Activated naive CD4-positive, alpha-beta T cell treated with anti-CD3 and anti-CD28 coated beads for 36 hours (primary cell): ENCODE results near the gene BOLA1. TPM values are rescaled to one million over a fixed set of nuclear protein-coding genes. Genes with fewer than 3 reads are reported as not detected.
"Not testable (repeated sequence)": the region's sequence is repeated elsewhere in the genome, so short reads cannot be mapped to it uniquely, and the experiment has no call there.

Experiments
- CTCF ChIA-PET: fragments of 350-600 bp; sonication (Branson Sonifier 250); formaldehyde crosslinking; loops from one replicate; lab custom pipeline; 2021; ENCODE audit warnings: antibody characterized with exemption; lab: Charles Lee
- DNase-seq: peaks from one replicate; pipeline ENCODE4 v3.0.0-alpha.2; 2020
- H3K27ac Mint-ChIP-seq: one replicate; pipeline ENCODE4 v1.8.0; 2021; ENCODE audit warnings: mild to moderate bottlenecking, mixed read lengths
- H3K27me3 Mint-ChIP-seq: one replicate; pipeline ENCODE4 v1.8.0; 2021; ENCODE audit warnings: low read depth, mixed read lengths
- H3K36me3 Mint-ChIP-seq: one replicate; pipeline ENCODE4 v1.8.0; 2021; ENCODE audit warnings: low read depth, mixed read lengths
- H3K4me1 Mint-ChIP-seq: one replicate; pipeline ENCODE4 v1.8.0; 2021; ENCODE audit warnings: low read depth, mixed read lengths
- H3K4me3 Mint-ChIP-seq: one replicate; pipeline ENCODE4 v1.8.0; 2021; ENCODE audit warnings: mild to moderate bottlenecking, moderate library complexity, mixed read lengths
- H3K9me3 Mint-ChIP-seq: one replicate; pipeline ENCODE4 v1.8.0; 2021; ENCODE audit warnings: mixed read lengths
- intact Hi-C: fragments of 100-400 bp; cut with micrococcal nuclease; formaldehyde crosslinking; loops from one replicate; pipeline ENCODE4 v1.15.1; 2023
- total RNA-seq, 2 experiments: library from RNA; stranded (reverse); gene quantifications; one replicate each; pipeline ENCODE4 v1.2.3, GENCODE V29; 2021

The BOLA1 gene
- total RNA-seq, 2 experiments from 2014 or later = 24.7 to 28.7 TPM

GRCh38 chr1:149936992-149937705 lies 37.8 kb downstream of the BOLA1 start:
- Mint-ChIP-seq H3K9me3 (no peaks in the 10 kb centered on the region), H3K27me3 (no peaks in the 10 kb centered on the region), H3K27ac (peak overlapping the region; percentile 54), H3K4me3 (no peak overlapping the region), H3K4me1 (peaks cover 41% of the 10 kb centered on the region), H3K36me3 (no peaks in the 10 kb centered on the region)
- CTCF ChIA-PET = no interaction called here
- intact Hi-C loops = no loop called here
- DNase-seq = no peak

GRCh38 chr1:149937759-149938158 lies 38.4 kb downstream of the BOLA1 start:
- no peaks in the 10 kb centered on the region for H3K9me3 Mint-ChIP-seq
- peak; percentile 43 for DNase-seq
- H3K4me1 Mint-ChIP-seq = peaks cover 41% of the 10 kb centered on the region
- intact Hi-C loops = no loop called here
- H3K27me3 Mint-ChIP-seq = no peaks in the 10 kb centered on the region
- CTCF ChIA-PET = interaction anchor here (1.6 kb wide), 1 partner anchor 25 kb away, joined by 4 read pairs; no protein-coding TSS in a partner anchor
- peak overlapping the region; percentile 54 for H3K27ac Mint-ChIP-seq
- H3K4me3 Mint-ChIP-seq = no peak overlapping the region
- no peaks in the 10 kb centered on the region for H3K36me3 Mint-ChIP-seq

- H3K4me3 Mint-ChIP-seq, H3K27me3 Mint-ChIP-seq, H3K9me3 Mint-ChIP-seq, DNase-seq, H3K36me3 Mint-ChIP-seq: not testable (repeated sequence)
- intact Hi-C loops = loop anchor here (1.0 kb wide), 2 partner anchors 11 to 50 kb away; partner anchors contain the start of gene SF3B4
- Mint-ChIP-seq H3K4me1 (peaks cover 41% of the 10 kb centered on the region), H3K27ac (peak overlapping the region; percentile 87)
- CTCF ChIA-PET = interaction anchor here (0.6 to 1.6 kb wide), 4 partner anchors 24 to 247 kb away, joined by 3 to 4 read pairs (median 4); a partner anchor contains a TSS
Observed at GRCh38 chr1:149938668-149939003, 39.3 kb downstream of the BOLA1 start.

- H3K27ac Mint-ChIP-seq = no peak overlapping the region
- CTCF ChIA-PET = no interaction called here
Observed at GRCh38 chr1:149940427-149940826, 41.1 kb downstream of the BOLA1 start.

GRCh38 chr1:149942207-149942606 lies 42.8 kb downstream of the BOLA1 start:
- Mint-ChIP-seq H3K9me3 (no peaks in the 10 kb centered on the region), H3K4me1 (peaks cover 32% of the 10 kb centered on the region), H3K27me3 (no peaks in the 10 kb centered on the region), H3K4me3 (no peak overlapping the region), H3K27ac (no peak overlapping the region), H3K36me3 (peaks cover 22% of the 10 kb centered on the region)
- intact Hi-C loops = no loop called here
- DNase-seq = no peak
- CTCF ChIA-PET = no interaction called here

More at GRCh38 chr1:149940427-149940826, 41.1 kb downstream of the BOLA1 start:
- H3K4me1 Mint-ChIP-seq = peaks cover 41% of the 10 kb centered on the region
- H3K9me3 Mint-ChIP-seq = no peaks in the 10 kb centered on the region
- no peak overlapping the region for H3K4me3 Mint-ChIP-seq
- intact Hi-C loops = no loop called here
- H3K27me3 Mint-ChIP-seq = no peaks in the 10 kb centered on the region
- peaks cover 15% of the 10 kb centered on the region for H3K36me3 Mint-ChIP-seq
- no peak for DNase-seq

- no peaks in the 10 kb centered on the region for H3K9me3 Mint-ChIP-seq
- CTCF ChIA-PET = no interaction called here
- no peak overlapping the region for H3K27ac Mint-ChIP-seq
- intact Hi-C loops = no loop called here
- peaks cover 23% of the 10 kb centered on the region for H3K36me3 Mint-ChIP-seq
- H3K4me3 Mint-ChIP-seq = no peak overlapping the region
- H3K4me1 Mint-ChIP-seq = peaks cover 25% of the 10 kb centered on the region
- no peak for DNase-seq
- no peaks in the 10 kb centered on the region for H3K27me3 Mint-ChIP-seq
Observed at GRCh38 chr1:149942885-149943284, 43.5 kb downstream of the BOLA1 start.

- Mint-ChIP-seq H3K36me3 (peaks cover 28% of the 10 kb centered on the region), H3K27me3 (no peaks in the 10 kb centered on the region), H3K9me3 (no peaks in the 10 kb centered on the region), H3K27ac (no peak overlapping the region), H3K4me3 (no peak overlapping the region), H3K4me1 (peaks cover 4% of the 10 kb centered on the region)
- intact Hi-C loops = no loop called here
- DNase-seq = no peak
- CTCF ChIA-PET = interaction anchor here (0.6 kb wide), 2 partner anchors 110 to 242 kb away, joined by 3 to 5 read pairs; no protein-coding TSS in a partner anchor
Observed at GRCh38 chr1:149945206-149945605, 45.8 kb downstream of the BOLA1 start.

GRCh38 chr1:149949911-149950310 lies 50.5 kb downstream of the BOLA1 start:
- Mint-ChIP-seq H3K27ac (no peak overlapping the region), H3K36me3 (peaks cover 36% of the 10 kb centered on the region), H3K27me3 (no peaks in the 10 kb centered on the region), H3K4me3 (no peak overlapping the region), H3K4me1 (no peaks in the 10 kb centered on the region), H3K9me3 (no peaks in the 10 kb centered on the region)
- DNase-seq = no peak
- intact Hi-C loops = no loop called here
- CTCF ChIA-PET = no interaction called here

Other genes starting within 250 kb of the BOLA1 start
- not detected for gene FCGR1A, start 116.9 kb upstream of the BOLA1 start, total RNA-seq
- 1 to 10 TPM; 8.2 to 8.6 TPM for gene SV2A, start 18.3 kb downstream of the BOLA1 start, total RNA-seq
- gene SF3B4, start 28.2 kb downstream of the BOLA1 start, total RNA-seq = 10 to 100 TPM; 47.3 to 48.5 TPM
- under 1 TPM; 0.69 to 0.72 TPM for gene MTMR11, start 37.3 kb downstream of the BOLA1 start, total RNA-seq
- gene OTUD7B, start 111.2 kb downstream of the BOLA1 start, total RNA-seq = 10 to 100 TPM; 10.9 to 11.0 TPM
- gene VPS45, start 168.2 kb downstream of the BOLA1 start, total RNA-seq = 10 to 100 TPM; 21.2 to 23.6 TPM